ENCODE measurements around the gene PSMB8. TPM values are rescaled to one million over a fixed set of nuclear protein-coding genes. Genes with fewer than 3 reads are reported as not detected.

PSMB8 gene
- total and polyA plus RNA-seq, 8 donors: 7.4 to 40.2 (median 20.5) TPM

- Histone ChIP-seq H3K36me3 (no peaks in the 10 kb centered on the region), H3K27me3 (no peaks in the 10 kb centered on the region), H3K27ac (peak overlapping the region; percentile 85 to 98 (median 92)), H3K9me3 (no peaks in the 10 kb centered on the region), H3K4me3 (peak overlapping the region; percentile 60 to 98 (median 90)), H3K4me1 (peaks cover 0 to 10% (median 0%) of the 10 kb centered on the region in 3 donors)
- no peak for TF ChIP-seq CTCF (IDR thresholded peaks at IDR 0.05)
- ATAC-seq: peak in 3 of 4 donors; percentile 2 to 43 (median 37)
- FAIRE-seq: no peak
- 19 to 20% methylated on average over 22 to 24 of the region's 24 CpGs for WGBS, 2 donors
- DNase-seq: peak in 3 of 6 donors; percentile 19 to 55 (median 35)
- intact Hi-C loops (cut with DNase I): no loop called here
Measured at GRCh38 chr6:32854376-32855178, 10.7 kb upstream of the PSMB8 start.

GRCh38 chr6:32853541-32854375 is 9.9 kb upstream of the PSMB8 start, which contains the start of the genes PSMB9 and TAP1:
PSMB9 (plus strand) TSS chr6:32854192; CDS start chr6:32854230, 38 bp downstream.
TAP1 (minus strand) TSS chr6:32853704; CDS start chr6:32853636, 68 bp downstream.
- Histone ChIP-seq H3K4me3 (peak within 1 kb of the TSS; percentile 60 to 98 (median 90)), H3K27ac (peak within 1 kb of the TSS; percentile 85 to 98 (median 92)), H3K27me3 (no peaks in the 10 kb centered on the region), H3K36me3 (no peaks in the 10 kb centered on the region), H3K9me3 (no peaks in the 10 kb centered on the region), H3K4me1 (peaks cover 0 to 10% (median 0%) of the 10 kb centered on the region in 3 donors)
- 0% methylated on average over 67 to 68 of the region's 68 CpGs for WGBS, 2 donors
- FAIRE-seq (no peak), ATAC-seq (peak; percentile 91 to 96 (median 94)), DNase-seq (peak; percentile 92 to 97 (median 94))
- TF ChIP-seq CTCF (IDR thresholded peaks at IDR 0.05): peak; percentile 41 to 79 (median 60)
- intact Hi-C loops (cut with DNase I): no loop called here

- H3K36me3 ChIP-seq: no peaks in the 10 kb centered on the region
- DNase-seq (peak; percentile 46 to 85 (median 58)), FAIRE-seq (no peak), ATAC-seq (peak; percentile 35 to 61 (median 52))
- H3K27me3 ChIP-seq: no peaks in the 10 kb centered on the region
- H3K4me1 ChIP-seq: peaks cover 0 to 10% (median 0%) of the 10 kb centered on the region in 3 donors
- no peak for TF ChIP-seq CTCF (IDR thresholded peaks at IDR 0.05)
- no peaks in the 10 kb centered on the region for H3K9me3 ChIP-seq
- peak overlapping the region; percentile 60 to 98 (median 90) for H3K4me3 ChIP-seq
- WGBS, 2 donors: 0% methylated on average over 41 of the region's 41 CpGs
- intact Hi-C loops (cut with DNase I): no loop called here
- peak overlapping the region; percentile 85 to 98 (median 92) for H3K27ac ChIP-seq
Measured at GRCh38 chr6:32852844-32853540, 9.1 kb upstream of the PSMB8 start.

GRCh38 chr6:32852018-32852843 is 8.4 kb upstream of the PSMB8 start:
- ATAC-seq: no peak
- no peaks in the 10 kb centered on the region for H3K9me3 ChIP-seq
- H3K27ac ChIP-seq: peak overlapping the region; percentile 85 to 98 (median 92)
- H3K4me1 ChIP-seq: peaks cover 0 to 10% (median 0%) of the 10 kb centered on the region in 3 donors
- H3K36me3 ChIP-seq: peaks cover 2% of the 10 kb centered on the region in 3 donors
- H3K27me3 ChIP-seq: no peaks in the 10 kb centered on the region
- no peak for DNase-seq
- no peak for TF ChIP-seq CTCF (IDR thresholded peaks at IDR 0.05)
- intact Hi-C loops (cut with DNase I): no loop called here
- FAIRE-seq: no peak
- H3K4me3 ChIP-seq: peak overlapping the region; percentile 60 to 98 (median 90)
- 46 to 52% methylated on average over 23 of the region's 23 CpGs for WGBS, 2 donors
